Brain microvascular endothelial cell (primary cell): ENCODE measurements around the gene SLC25A28.

Experiments used
- DNase-seq: peaks from one replicate; pipeline ENCODE4 v3.0.0-alpha.2; 2020
- H3K27ac ChIP-seq: fragments of 250-450 bp; sonication (Bioruptor Pico); 2 replicates; pipeline ENCODE4 v1.5.1; 2020; ENCODE audit warnings: mild to moderate bottlenecking, moderate library complexity
- H3K27me3 ChIP-seq: fragments of 250-450 bp; sonication (Bioruptor Pico); replicated peaks from 2 replicates; pipeline ENCODE4 v1.5.1; 2020; ENCODE audit warnings: mild to moderate bottlenecking
- H3K36me3 ChIP-seq: fragments of 250-450 bp; sonication (Bioruptor Pico); replicated peaks from 2 replicates; pipeline ENCODE4 v1.5.1; 2020; ENCODE audit warnings: mild to moderate bottlenecking
- H3K4me3 ChIP-seq: 2 replicates; pipeline ENCODE4 v1.5.1; 2011; ENCODE audit warnings: low read depth, mild to moderate bottlenecking, control low read depth, low read length, moderate library complexity
- in situ Hi-C: cut with HindIII; loops from 2 replicates; pipeline ENCODE4 v1.10.0; 2017; ENCODE audit warnings: low sequenced_read_pairs, low pct_ligation_motif_present
- TF ChIP-seq, protein P1 (sequence below): IDR thresholded peaks from 2 replicates; pipeline ENCODE4 v1.5.1; 2011; ENCODE audit warnings: low read depth, mild to moderate bottlenecking, moderate library complexity, low read length, control low read depth, inconsistent platforms; ENCODE audit errors: missing control alignments

The SLC25A28 gene

DNA sequence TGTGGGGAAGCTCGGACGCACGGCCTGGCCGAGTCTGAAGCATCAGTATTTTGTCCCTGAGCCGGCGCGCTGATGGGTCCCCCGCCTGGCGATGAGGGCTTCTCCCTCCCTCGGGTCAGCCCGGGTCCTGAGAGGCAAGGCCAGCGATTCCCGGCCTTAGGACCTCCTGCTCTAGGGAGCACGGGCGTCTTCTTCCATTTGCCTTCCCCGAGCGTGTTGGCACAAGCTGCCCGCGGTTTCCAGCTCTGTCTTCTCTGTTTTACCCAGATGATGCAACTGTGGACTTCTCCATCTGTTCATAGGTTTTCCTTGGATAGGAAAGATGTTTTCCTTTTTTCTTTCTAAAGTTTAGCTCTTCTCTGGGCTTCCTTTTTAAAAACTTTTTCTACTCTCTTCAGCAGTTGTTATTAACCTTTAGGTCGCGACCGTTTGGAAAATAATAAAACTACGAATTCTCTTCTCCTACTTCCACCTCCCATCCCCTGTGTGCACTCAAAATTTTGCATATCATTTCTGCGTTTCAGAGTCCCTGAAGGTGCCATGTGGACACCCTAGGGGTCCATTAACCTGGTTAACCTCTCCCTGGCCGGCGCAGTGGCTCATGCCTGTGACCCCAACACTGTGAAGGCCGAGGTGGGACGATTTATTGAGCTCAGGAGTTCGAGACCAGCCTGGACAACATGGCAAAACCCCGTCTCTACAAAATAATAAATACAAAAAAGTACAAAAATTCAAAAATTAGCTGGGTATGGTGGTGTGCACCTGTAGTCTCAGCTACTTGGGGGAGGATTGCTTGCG, 1.4 kb upstream of the SLC25A28 start:
- H3K27me3 ChIP-seq, result no peaks in the 10 kb centered on the region
- in situ Hi-C loops, result no loop called here
- H3K4me3 ChIP-seq, result peak overlapping the region; percentile 67
- no peaks in the 10 kb centered on the region for H3K36me3 ChIP-seq
- peak overlapping the region; percentile 96 for H3K27ac ChIP-seq
- DNase-seq, result no peak
- TF ChIP-seq, protein P1, sequence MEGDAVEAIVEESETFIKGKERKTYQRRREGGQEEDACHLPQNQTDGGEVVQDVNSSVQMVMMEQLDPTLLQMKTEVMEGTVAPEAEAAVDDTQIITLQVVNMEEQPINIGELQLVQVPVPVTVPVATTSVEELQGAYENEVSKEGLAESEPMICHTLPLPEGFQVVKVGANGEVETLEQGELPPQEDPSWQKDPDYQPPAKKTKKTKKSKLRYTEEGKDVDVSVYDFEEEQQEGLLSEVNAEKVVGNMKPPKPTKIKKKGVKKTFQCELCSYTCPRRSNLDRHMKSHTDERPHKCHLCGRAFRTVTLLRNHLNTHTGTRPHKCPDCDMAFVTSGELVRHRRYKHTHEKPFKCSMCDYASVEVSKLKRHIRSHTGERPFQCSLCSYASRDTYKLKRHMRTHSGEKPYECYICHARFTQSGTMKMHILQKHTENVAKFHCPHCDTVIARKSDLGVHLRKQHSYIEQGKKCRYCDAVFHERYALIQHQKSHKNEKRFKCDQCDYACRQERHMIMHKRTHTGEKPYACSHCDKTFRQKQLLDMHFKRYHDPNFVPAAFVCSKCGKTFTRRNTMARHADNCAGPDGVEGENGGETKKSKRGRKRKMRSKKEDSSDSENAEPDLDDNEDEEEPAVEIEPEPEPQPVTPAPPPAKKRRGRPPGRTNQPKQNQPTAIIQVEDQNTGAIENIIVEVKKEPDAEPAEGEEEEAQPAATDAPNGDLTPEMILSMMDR, result no peak

DNA sequence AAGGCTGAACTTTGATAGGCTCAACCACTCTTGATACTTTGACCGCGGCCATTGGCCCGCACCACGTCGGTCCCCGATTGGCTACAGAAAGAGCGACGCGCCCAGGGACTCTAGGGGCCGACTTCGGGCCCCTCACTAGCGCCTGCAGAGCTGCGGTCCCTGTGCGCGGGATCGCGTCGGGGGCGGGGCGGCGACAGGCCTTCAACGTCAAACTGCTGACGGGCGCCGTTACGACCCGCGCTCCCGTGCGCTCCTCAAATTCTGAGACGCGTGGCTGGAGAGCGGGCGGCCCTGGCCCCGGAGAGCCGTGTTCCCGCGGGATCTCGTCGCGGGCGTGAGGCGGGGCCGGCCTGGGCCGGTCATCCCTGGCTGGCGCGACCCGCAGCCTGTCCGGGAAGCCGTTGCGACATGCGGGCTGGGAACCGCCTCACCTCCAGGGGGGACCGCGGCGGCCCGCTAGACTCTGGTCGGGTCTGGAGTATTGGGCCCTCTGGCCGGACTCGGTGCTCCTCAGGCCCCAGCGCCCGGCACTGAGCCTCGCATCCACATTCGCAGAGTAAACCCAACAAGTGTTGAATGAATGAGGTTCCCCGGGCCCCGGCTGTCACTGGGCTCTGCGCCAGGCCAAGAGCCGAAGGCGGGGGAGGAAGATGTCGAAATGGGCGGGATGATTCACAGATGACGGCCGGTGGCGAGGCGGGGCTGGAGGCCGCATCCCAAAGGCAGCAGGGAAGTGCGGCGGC, 643 bp upstream of the SLC25A28 start:
- in situ Hi-C loops, result no loop called here
- Histone ChIP-seq H3K4me3 (peak overlapping the region; percentile 67), H3K36me3 (no peaks in the 10 kb centered on the region), H3K27me3 (no peaks in the 10 kb centered on the region), H3K27ac (peak overlapping the region; percentile 96)
- DNase-seq, result peak; percentile 93
- TF ChIP-seq, protein P1, result no peak

DNA sequence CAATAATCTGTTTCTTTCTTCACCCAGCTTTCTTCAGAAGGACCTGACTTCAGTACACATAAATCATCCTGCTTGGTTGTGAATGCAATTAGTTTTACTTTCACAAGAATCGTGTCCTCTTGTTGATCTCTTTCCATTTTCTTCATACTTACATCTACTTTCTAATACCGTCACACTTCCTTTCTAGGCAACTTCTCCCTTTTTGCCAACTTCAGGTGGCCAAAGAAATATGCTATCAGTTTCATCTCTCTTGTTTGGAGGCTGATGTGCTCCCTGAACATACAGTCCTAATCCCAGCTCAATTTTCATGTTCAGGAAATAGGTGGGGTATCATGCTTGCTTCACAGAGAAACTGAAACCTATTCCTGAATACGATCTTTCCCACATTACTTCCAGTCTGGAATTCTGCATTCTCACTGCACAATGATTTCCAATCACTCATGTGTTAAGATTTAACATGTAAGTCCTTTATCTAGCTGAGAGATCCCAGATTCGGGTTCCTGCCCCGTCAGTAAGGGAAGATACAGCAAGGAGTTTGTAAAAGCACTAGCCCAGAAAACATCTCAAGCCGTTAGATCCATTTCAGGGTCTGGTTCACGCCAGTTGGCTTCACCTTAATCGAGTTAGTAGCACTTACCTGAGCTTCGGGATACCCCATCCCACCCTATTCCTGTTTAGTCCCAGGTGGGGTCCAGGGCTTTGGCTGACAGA, 994 bp downstream of the SLC25A28 start:
- DNase-seq, result no peak
- TF ChIP-seq, protein P1, result no peak
- Histone ChIP-seq H3K36me3 (no peaks in the 10 kb centered on the region), H3K4me3 (peak overlapping the region; percentile 88), H3K27me3 (no peaks in the 10 kb centered on the region), H3K27ac (peak overlapping the region; percentile 40)
- in situ Hi-C loops, result no loop called here

DNA sequence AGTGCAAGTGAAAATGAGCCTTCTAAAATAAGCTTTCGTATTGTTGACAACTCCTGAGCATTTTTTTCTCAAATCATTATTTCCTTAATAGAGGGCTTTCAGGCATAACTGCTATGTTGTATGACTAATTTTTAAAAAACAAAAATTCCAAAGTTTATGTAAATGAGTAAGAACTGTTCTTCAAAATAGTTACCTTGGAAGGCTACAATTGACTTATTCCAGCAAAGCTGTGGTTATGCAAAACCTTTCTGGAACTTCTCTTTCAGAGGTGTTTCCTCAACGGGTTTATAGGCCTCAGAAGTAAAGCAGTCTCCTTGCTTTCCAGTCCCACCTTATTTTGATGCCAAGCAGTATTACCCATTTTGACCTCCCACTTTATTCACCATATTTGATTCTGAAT, 2.5 kb downstream of the SLC25A28 start:
- H3K27ac ChIP-seq, result no peak overlapping the region
- in situ Hi-C loops, result no loop called here
- no peaks in the 10 kb centered on the region for H3K36me3 ChIP-seq
- no peak for DNase-seq
- TF ChIP-seq, protein P1, result no peak
- no peak overlapping the region for H3K4me3 ChIP-seq
- no peaks in the 10 kb centered on the region for H3K27me3 ChIP-seq

DNA sequence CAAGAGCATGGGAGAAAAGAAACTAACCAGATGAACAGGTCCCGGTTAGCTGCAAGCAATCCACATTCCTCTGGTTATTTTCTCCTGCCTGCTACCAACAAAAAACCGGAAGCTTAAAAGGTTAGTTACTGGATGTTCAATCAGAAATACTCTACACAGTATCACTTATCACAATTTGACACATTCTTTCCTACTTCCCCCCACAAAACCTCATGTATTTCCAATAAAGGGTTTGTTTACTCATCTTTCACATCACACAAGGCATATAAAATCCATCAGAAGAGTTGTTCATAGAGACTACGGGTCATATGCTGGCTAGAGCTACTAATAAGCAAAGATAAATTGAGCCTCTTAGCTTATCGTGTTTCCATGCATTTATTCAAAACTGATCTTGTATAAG, 4.8 kb downstream of the SLC25A28 start:
- H3K27ac ChIP-seq, result no peak overlapping the region
- DNase-seq, result no peak
- peaks cover 10% of the 10 kb centered on the region for H3K36me3 ChIP-seq
- no peaks in the 10 kb centered on the region for H3K27me3 ChIP-seq
- TF ChIP-seq, protein P1, result no peak
- H3K4me3 ChIP-seq, result no peak overlapping the region
- in situ Hi-C loops, result no loop called here
